SIG-M5 (cell line): ENCODE results near the gene NTF4.
"Not testable (repeated sequence)": the region's sequence is repeated elsewhere in the genome, so short reads cannot be mapped to it uniquely, and the experiment has no call there.

Experiments used
- DNase-seq: peaks from one replicate; lab custom pipeline; 2025; lab: John Stamatoyannopoulos, UW

NTF4 gene

GRCh38 chr19:49020931-49021895, 43.4 kb downstream of the NTF4 start:
- DNase-seq, result no peak

GRCh38 chr19:49020342-49020741, 44.3 kb downstream of the NTF4 start:
- DNase-seq, result no peak

- DNase-seq, result no peak
These were observed 45.2 kb downstream of the NTF4 start for GRCh38 chr19:49019242-49019932.

GRCh38 chr19:49018388-49019241, 46.0 kb downstream of the NTF4 start:
- DNase-seq, result not testable (repeated sequence)

- no peak for DNase-seq
These were observed 46.8 kb downstream of the NTF4 start for GRCh38 chr19:49017666-49018351.

- no peak for DNase-seq
These were observed 47.5 kb downstream of the NTF4 start, which contains the start of gene LHB for GRCh38 chr19:49017041-49017665. Gene LHB (minus strand): TSS chr19:49017091. CDS start chr19:49017081, 10 bp downstream.

GRCh38 chr19:49016067-49016839, 48.4 kb downstream of the NTF4 start:
- DNase-seq, result no peak

- no peak for DNase-seq
These were observed 49.8 kb downstream of the NTF4 start for GRCh38 chr19:49014870-49015255.

GRCh38 chr19:49014123-49014869, 50.3 kb downstream of the NTF4 start:
- no peak for DNase-seq

GRCh38 chr19:49011194-49011593, 53.4 kb downstream of the NTF4 start:
- DNase-seq, result no peak
